Fibroblast of mammary gland (primary cell): ENCODE measurements around the gene PCSK5.

ENCODE experiments used
- DNase-seq: peaks from one replicate; pipeline ENCODE4 v3.0.0-alpha.2; 2010; ENCODE audit warnings: low read depth
- H3K4me3 ChIP-seq: 2 replicates; pipeline ENCODE4 v1.5.1; 2011; ENCODE audit warnings: low read depth, mild to moderate bottlenecking, low read length, moderate library complexity; ENCODE audit not compliant: control insufficient read depth
- CTCF ChIP-seq: conservative IDR thresholded peaks from 2 replicates; pipeline ENCODE4 v1.5.1; 2011; ENCODE audit warnings: low read depth, low read length, inconsistent platforms; ENCODE audit not compliant: control insufficient read depth, insufficient read depth

PCSK5 gene

DNA sequence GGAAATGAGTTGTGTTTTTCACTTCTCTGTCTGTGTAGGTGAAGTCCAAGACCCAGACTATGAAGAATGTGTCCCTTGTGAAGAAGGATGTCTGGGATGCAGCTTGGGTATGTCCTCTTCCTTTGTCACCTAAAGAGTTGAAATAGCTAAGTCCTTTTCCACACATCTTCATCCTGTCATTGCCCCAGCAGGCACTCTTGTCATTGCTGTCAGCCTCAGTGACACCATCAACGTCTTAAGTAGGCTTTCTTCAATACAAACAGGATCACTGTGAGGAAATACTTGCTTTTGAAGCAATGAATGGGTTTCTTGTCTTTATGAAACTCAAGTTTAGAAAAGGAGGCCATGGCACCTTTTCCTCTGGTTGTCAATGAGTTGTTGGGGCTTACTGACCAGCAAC is 350.1 kb downstream of the PCSK5 start:
- no peak overlapping the region for H3K4me3 ChIP-seq
- DNase-seq: no peak
- TF ChIP-seq CTCF: no peak

DNA sequence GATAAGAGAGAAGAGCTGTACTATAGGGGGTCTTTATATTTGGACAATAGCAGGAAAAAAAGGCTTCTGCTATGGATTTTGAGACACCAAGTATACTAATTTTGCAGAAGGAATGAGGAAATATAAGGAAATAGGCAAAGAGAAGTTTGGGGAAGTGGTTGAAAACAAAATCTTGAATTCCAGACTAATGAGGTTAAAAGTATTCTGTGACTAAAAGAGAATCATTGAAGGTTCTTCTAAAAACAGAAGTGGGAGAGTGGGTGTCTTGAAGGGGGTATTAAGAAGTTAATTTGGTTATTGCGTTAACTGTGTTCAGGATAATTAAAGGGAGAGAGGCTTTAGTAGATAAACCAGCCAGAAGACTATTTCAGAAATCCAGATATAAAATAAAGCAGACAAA is 355.0 kb downstream of the PCSK5 start:
- no peak overlapping the region for H3K4me3 ChIP-seq
- no peak for DNase-seq
- no peak for TF ChIP-seq CTCF

GRCh38 chr9:76246680-76247079 is 356.2 kb downstream of the PCSK5 start:
- DNase-seq: no peak
- no peak overlapping the region for H3K4me3 ChIP-seq
- no peak for TF ChIP-seq CTCF

- no peak for DNase-seq
- no peak overlapping the region for H3K4me3 ChIP-seq
- no peak for TF ChIP-seq CTCF
Observed at GRCh38 chr9:76247426-76247825, 357.0 kb downstream of the PCSK5 start.

DNA sequence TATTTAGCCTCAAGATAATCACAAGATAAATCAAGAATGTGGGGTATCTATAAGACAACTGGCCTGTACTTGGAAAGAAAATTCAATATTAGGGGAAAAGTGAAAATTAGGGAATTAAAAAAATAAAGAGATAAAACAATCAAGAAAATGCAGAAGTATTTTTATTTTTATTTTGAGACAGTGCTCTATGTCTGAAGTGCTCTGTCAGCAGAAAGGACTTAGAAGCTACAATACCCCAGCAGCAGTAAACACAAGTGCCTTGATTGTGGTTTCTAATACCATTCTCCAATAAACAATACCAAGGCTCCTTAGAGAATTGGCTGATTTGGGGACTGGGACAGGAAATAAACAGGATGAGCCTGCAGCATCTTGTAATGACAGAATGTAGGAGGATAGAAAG is 358.8 kb downstream of the PCSK5 start:
- DNase-seq: no peak
- TF ChIP-seq CTCF: no peak

DNA sequence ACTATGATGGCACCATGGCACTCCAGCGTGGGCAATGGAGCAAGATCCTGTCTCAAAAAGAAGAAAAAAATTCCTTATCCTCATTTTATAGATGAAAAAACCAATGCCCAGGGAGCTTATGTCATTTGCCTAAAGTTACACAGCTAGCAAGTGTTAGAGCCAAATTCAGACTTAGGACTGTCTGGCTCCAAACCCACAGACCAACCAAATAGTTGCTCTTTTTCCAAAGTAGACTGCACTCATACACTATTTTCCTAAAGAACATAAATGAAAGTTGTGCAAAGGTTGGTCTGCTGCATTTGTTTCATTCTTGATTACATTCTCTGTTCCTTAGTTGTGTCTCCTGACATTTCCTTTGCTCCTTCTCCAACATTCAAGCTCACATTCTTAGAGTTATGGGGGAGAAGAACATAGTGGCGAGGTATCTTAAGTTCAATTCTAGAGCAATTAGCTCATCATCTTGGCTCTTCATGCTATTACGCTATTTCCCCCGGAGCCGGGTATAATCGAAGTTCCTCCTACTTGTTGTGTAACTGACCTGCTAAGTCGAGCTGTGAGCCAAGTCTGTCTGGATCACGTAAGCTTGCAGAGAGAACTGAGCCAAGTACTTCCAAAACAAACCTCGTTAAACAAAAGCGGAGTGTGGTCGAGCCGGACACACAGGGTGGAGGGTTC is 365.4 kb downstream of the PCSK5 start:
- TF ChIP-seq CTCF: no peak
- peak; percentile 96 for DNase-seq
- no peak overlapping the region for H3K4me3 ChIP-seq

More for the DNA sequence above, 358.8 kb downstream of the PCSK5 start:
- H3K4me3 ChIP-seq: no peak overlapping the region

- no peak for TF ChIP-seq CTCF
- H3K4me3 ChIP-seq: no peak overlapping the region
- DNase-seq: no peak
Observed at GRCh38 chr9:76257311-76257710, 366.8 kb downstream of the PCSK5 start.
